ENCODE measurements around the gene VSIG4. TPM values are rescaled to one million over a fixed set of nuclear protein-coding genes. Genes with fewer than 3 reads are reported as not detected.

VSIG4 gene
- total and polyA plus RNA-seq, 2 donors (not counting 1 experiment from before 2014, with no cell fraction given): 0.09 TPM; not detected in 1

GRCh38 chrX:66051980-66052379 lies 12.1 kb upstream of the VSIG4 start:
- Histone ChIP-seq H3K4me2 (replicated peaks; ENCODE audit: low read depth, low read length, poor library complexity, severe bottlenecking) (no peak overlapping the region), H4K20me1 (ENCODE audit: control insufficient read depth, insufficient read depth, low read length, poor library complexity, severe bottlenecking) (no peaks in the 10 kb centered on the region), H3K27me3 (replicated peaks in 1 of 4; ENCODE audit: control extremely low read depth in 1 of 4, control insufficient read depth in 3 of 4, insufficient read depth in 4 of 4, low read length in 3 of 4) (no peaks in the 10 kb centered on the region), H3K79me2 (ENCODE audit: control insufficient read depth, insufficient read depth, low read length) (no peaks in the 10 kb centered on the region), H3K4me1 (ENCODE audit: control insufficient read depth in 2 of 2, insufficient read depth in 2 of 2, low read length in 2 of 2) (peaks cover 20 to 21% of the 10 kb centered on the region in 2 donors), H3K4me3 (ENCODE audit: control extremely low read depth in 1 of 5, extremely low read depth in 1 of 5, insufficient read depth in 1 of 5, low read depth in 2 of 5, low read length in 4 of 5) (no peak overlapping the region), H2AFZ (ENCODE audit: insufficient read depth, low read depth, low read length, poor library complexity, severe bottlenecking) (no peak overlapping the region), H3K27ac (ENCODE audit: low read length in 2 of 2) (no peak overlapping the region), H3K36me3 (replicated peaks in 1 of 2; ENCODE audit: control extremely low read depth in 1 of 2, control insufficient read depth in 1 of 2, extremely low read depth in 1 of 2, insufficient read depth in 2 of 2, low read length in 1 of 2) (no peaks in the 10 kb centered on the region), H3K9me3 (ENCODE audit: control extremely low read depth in 1 of 3, control insufficient read depth in 2 of 3, insufficient read depth in 1 of 3, low read length in 2 of 3) (peaks cover 0 to 5% (median 0%) of the 10 kb centered on the region in 3 donors), H3K9ac (ENCODE audit: low read length) (no peak overlapping the region)
- TF ChIP-seq EZH2 (IDR thresholded peaks at IDR 0.05; ENCODE audit: borderline replicate concordance, insufficient read depth, low read depth, low read length, poor library complexity, severe bottlenecking): no peak
- no peak for TF ChIP-seq CTCF (IDR thresholded peaks at IDR 0.05)
- no peak for DNase-seq
- Mint-ChIP-seq H3K9me3 (ENCODE audit: insufficient read depth) (no peaks in the 10 kb centered on the region), H3K27ac (no peak overlapping the region), H3K4me3 (no peak overlapping the region), H3K27me3 (no peaks in the 10 kb centered on the region), H3K4me1 (peaks cover 26% of the 10 kb centered on the region)
- no peak for ATAC-seq (ENCODE audit: low read depth)
- POLR2A ChIA-PET: no interaction called here
- intact Hi-C loops (cut with micrococcal nuclease): no loop called here
- no CpG with 5 or more reads among the region's 3 CpGs for WGBS (ENCODE audit: insufficient coverage)
- CTCF ChIA-PET: no interaction called here

- H3K27ac ChIP-seq (ENCODE audit: low read length in 2 of 2): no peak overlapping the region
- Mint-ChIP-seq H3K27me3 (no peaks in the 10 kb centered on the region), H3K4me1 (peaks cover 44% of the 10 kb centered on the region), H3K9me3 (ENCODE audit: insufficient read depth) (no peaks in the 10 kb centered on the region), H3K4me3 (no peak overlapping the region), H3K27ac (no peak overlapping the region)
- H3K9ac ChIP-seq (ENCODE audit: low read length): no peak overlapping the region
- no peak for DNase-seq
- WGBS (ENCODE audit: insufficient coverage): no CpG with 5 or more reads among the region's 1 CpG
- intact Hi-C loops (cut with micrococcal nuclease): no loop called here
- ChIA-PET CTCF (interaction anchor here (1.0 to 1.4 kb wide), 2 partner anchors 12 to 60 kb away, joined by 3 to 4 read pairs; no protein-coding TSS in a partner anchor), POLR2A (no interaction called here)
- no peaks in the 10 kb centered on the region for H3K36me3 ChIP-seq (replicated peaks in 1 of 2; ENCODE audit: control extremely low read depth in 1 of 2, control insufficient read depth in 1 of 2, extremely low read depth in 1 of 2, insufficient read depth in 2 of 2, low read length in 1 of 2)
- no peak for ATAC-seq (ENCODE audit: low read depth)
- H3K27me3 ChIP-seq (replicated peaks in 1 of 4; ENCODE audit: control extremely low read depth in 1 of 4, control insufficient read depth in 3 of 4, insufficient read depth in 4 of 4, low read length in 3 of 4): no peaks in the 10 kb centered on the region
- no peaks in the 10 kb centered on the region for H3K9me3 ChIP-seq (ENCODE audit: control extremely low read depth in 1 of 3, control insufficient read depth in 2 of 3, insufficient read depth in 1 of 3, low read length in 2 of 3)
- no peaks in the 10 kb centered on the region for H3K79me2 ChIP-seq (ENCODE audit: control insufficient read depth, insufficient read depth, low read length)
- no peak overlapping the region for H2AFZ ChIP-seq (ENCODE audit: insufficient read depth, low read depth, low read length, poor library complexity, severe bottlenecking)
- peak overlapping the region; percentile 13 for H3K4me2 ChIP-seq (replicated peaks; ENCODE audit: low read depth, low read length, poor library complexity, severe bottlenecking)
- H4K20me1 ChIP-seq (ENCODE audit: control insufficient read depth, insufficient read depth, low read length, poor library complexity, severe bottlenecking): no peaks in the 10 kb centered on the region
- H3K4me1 ChIP-seq (ENCODE audit: control insufficient read depth in 2 of 2, insufficient read depth in 2 of 2, low read length in 2 of 2): peaks cover 39% of the 10 kb centered on the region in 2 donors
- H3K4me3 ChIP-seq (ENCODE audit: control extremely low read depth in 1 of 5, extremely low read depth in 1 of 5, insufficient read depth in 1 of 5, low read depth in 2 of 5, low read length in 4 of 5): no peak overlapping the region
- TF ChIP-seq EZH2 (IDR thresholded peaks at IDR 0.05; ENCODE audit: borderline replicate concordance, insufficient read depth, low read depth, low read length, poor library complexity, severe bottlenecking) (no peak), CTCF (IDR thresholded peaks at IDR 0.05) (no peak)
Observed at GRCh38 chrX:66050140-66050569, 10.3 kb upstream of the VSIG4 start.
